IMR-90 (cell line): ENCODE results near the gene ARL10. TPM values are rescaled to one million over a fixed set of nuclear protein-coding genes. Genes with fewer than 3 reads are reported as not detected.

Source experiments
- ATAC-seq: fragments of 200-7000 bp; cut with Tn5 transposase; 2 replicates; pipeline ENCODE4 v1.9.1; 2020; ENCODE audit warnings: low read depth, mild to moderate bottlenecking, moderate library complexity
- BruUV-seq: library from RNA; stranded (reverse); fragments of 400-500 nt; replicated peaks from 2 replicates; lab custom pipeline; 2021; lab: Mats Ljungman, UMichigan
- CTCF ChIA-PET: fragments of 300-600 bp; formaldehyde crosslinking; extraction: SDS; loops from one replicate; lab custom pipeline; 2021; ENCODE audit warnings: antibody characterized with exemption; lab: Yijun Ruan, JAX
- POLR2A ChIA-PET: fragments of 300-600 bp; sonication (Branson Sonifier 250); formaldehyde crosslinking; loops from one replicate; lab custom pipeline; 2022; ENCODE audit warnings: antibody characterized with exemption; ENCODE audit not compliant: unreplicated experiment; lab: Charles Lee
- DNase-seq: peaks from one replicate; pipeline ENCODE4 v3.0.0; 2013
- H2AFZ ChIP-seq: replicated peaks from 2 replicates; pipeline ENCODE3; 2013; ENCODE audit warnings: low read length, mild to moderate bottlenecking; ENCODE audit not compliant: poor library complexity
- H2AK5ac ChIP-seq: 2 replicates; pipeline ENCODE4 v1.6.1; 2013; ENCODE audit warnings: low read depth, low read length, inconsistent platforms
- H2AK9ac ChIP-seq: replicated peaks from 2 replicates; pipeline ENCODE3; 2013; ENCODE audit warnings: mild to moderate bottlenecking, low read depth, low read length, moderate library complexity; ENCODE audit not compliant: poor library complexity
- H2BK120ac ChIP-seq: 2 replicates; pipeline ENCODE4 v1.6.1; 2013; ENCODE audit warnings: low read depth, low read length, inconsistent platforms
- H2BK15ac ChIP-seq: 3 replicates; pipeline ENCODE4 v1.6.1; 2013; ENCODE audit warnings: low read depth, low read length, inconsistent platforms
- H2BK20ac ChIP-seq: 2 replicates; pipeline ENCODE4 v1.6.1; 2013; ENCODE audit warnings: low read depth, mild to moderate bottlenecking, inconsistent platforms, low read length, moderate library complexity
- H2BK5ac ChIP-seq: 2 replicates; pipeline ENCODE4 v1.6.1; 2013; ENCODE audit warnings: mild to moderate bottlenecking, low read depth, low read length, inconsistent platforms; ENCODE audit not compliant: poor library complexity, severe bottlenecking
- H3K14ac ChIP-seq: replicated peaks from 2 replicates; pipeline ENCODE4 v1.6.1; 2013; ENCODE audit warnings: low read depth, low read length, inconsistent platforms
- H3K18ac ChIP-seq: 2 replicates; pipeline ENCODE4 v1.6.1; 2013; ENCODE audit warnings: low read depth, low read length, control low read depth
- H3K23ac ChIP-seq: 2 replicates; pipeline ENCODE4 v1.6.1; 2013; ENCODE audit warnings: low read depth, low read length, inconsistent platforms
- H3K27ac ChIP-seq: 2 replicates; pipeline ENCODE4 v1.5.1; 2013; ENCODE audit warnings: mild to moderate bottlenecking, control low read depth, low read length; ENCODE audit not compliant: insufficient read depth
- H3K27me3 ChIP-seq: 2 replicates; pipeline ENCODE4 v1.6.1; 2013; ENCODE audit warnings: low read length; ENCODE audit not compliant: control insufficient read depth, insufficient read depth
- H3K36me3 ChIP-seq: 2 replicates; pipeline ENCODE4 v1.6.1; 2013; ENCODE audit warnings: low read length, mixed read lengths; ENCODE audit not compliant: control insufficient read depth, insufficient read depth
- H3K4ac ChIP-seq: 2 replicates; pipeline ENCODE4 v1.6.1; 2013; ENCODE audit warnings: low read depth, low read length, inconsistent platforms
- H3K4me1 ChIP-seq: 2 replicates; pipeline ENCODE4 v1.6.1; 2013; ENCODE audit warnings: low read length, mixed read lengths; ENCODE audit not compliant: control insufficient read depth, insufficient read depth
- H3K4me2 ChIP-seq: 2 replicates; pipeline ENCODE4 v1.6.1; 2013; ENCODE audit warnings: low read depth, mild to moderate bottlenecking, control low read depth, low read length, moderate library complexity
- H3K4me3 ChIP-seq: 2 replicates; pipeline ENCODE4 v1.5.1; 2013; ENCODE audit warnings: low read depth, mild to moderate bottlenecking, control low read depth, low read length, moderate library complexity; ENCODE audit not compliant: insufficient read depth
- H3K56ac ChIP-seq: 2 replicates; pipeline ENCODE4 v1.6.1; 2013; ENCODE audit warnings: low read length, inconsistent platforms; ENCODE audit not compliant: insufficient read depth; ENCODE audit errors: extremely low read depth
- H3K79me1 ChIP-seq, 2 experiments: 2 replicates each; pipeline ENCODE4 v1.6.1; 2013; ENCODE audit warnings: low read length in 2 of 2, inconsistent platforms in 1 of 2, low read depth in 1 of 2
- H3K9ac ChIP-seq: 2 replicates; pipeline ENCODE4 v1.6.1; 2013; ENCODE audit warnings: low read depth, low read length, control low read depth
- H3K9me1 ChIP-seq: 2 replicates; pipeline ENCODE4 v1.6.1; 2013; ENCODE audit warnings: low read length, inconsistent platforms; ENCODE audit not compliant: insufficient read depth
- H3K9me3 ChIP-seq: 2 replicates; pipeline ENCODE4 v1.6.1; 2013; ENCODE audit warnings: low read length; ENCODE audit not compliant: control insufficient read depth, insufficient read depth
- H4K20me1 ChIP-seq: 2 replicates; pipeline ENCODE4 v1.6.1; 2013; ENCODE audit warnings: low read length, inconsistent platforms; ENCODE audit not compliant: insufficient read depth
- H4K5ac ChIP-seq: 2 replicates; pipeline ENCODE4 v1.6.1; 2013; ENCODE audit warnings: mild to moderate bottlenecking, low read depth, low read length, control low read depth
- H4K8ac ChIP-seq, 2 experiments: 2 replicates each; pipeline ENCODE4 v1.6.1; 2013; ENCODE audit warnings: low read depth in 2 of 2, low read length in 2 of 2, control low read depth in 1 of 2, inconsistent platforms in 1 of 2
- H4K91ac ChIP-seq: 2 replicates; pipeline ENCODE4 v1.6.1; 2013; ENCODE audit warnings: low read depth, low read length, inconsistent platforms; ENCODE audit not compliant: insufficient read depth
- BHLHE40 ChIP-seq: fragments of 150-350 bp; IDR thresholded peaks from 2 replicates; pipeline ENCODE4 v1.6.1; 2016; ENCODE audit warnings: mild to moderate bottlenecking, low read depth, low read length
- CEBPB ChIP-seq: IDR thresholded peaks from 2 replicates; pipeline ENCODE4 v1.6.1; 2012; ENCODE audit warnings: low read depth, low read length, improper control_type of control experiment
- CHD1 ChIP-seq: IDR thresholded peaks from 2 replicates; pipeline ENCODE4 v1.6.1; 2012; ENCODE audit warnings: low read depth, low read length, improper control_type of control experiment
- CTCF ChIP-seq: conservative IDR thresholded peaks from 2 replicates; pipeline ENCODE4 v1.5.1; 2012; ENCODE audit warnings: mild to moderate bottlenecking, low read depth, low read length, improper control_type of control experiment
- FOS ChIP-seq: fragments of 150-350 bp; IDR thresholded peaks from 2 replicates; pipeline ENCODE4 v1.6.1; 2016; ENCODE audit warnings: low read depth, low read length
- MAFK ChIP-seq: IDR thresholded peaks from 2 replicates; pipeline ENCODE4 v1.6.1; 2012; ENCODE audit warnings: low read depth, low read length, improper control_type of control experiment
- MAZ ChIP-seq: IDR thresholded peaks from 2 replicates; pipeline ENCODE4 v1.6.1; 2012; ENCODE audit warnings: low read depth, mild to moderate bottlenecking, low read length, improper control_type of control experiment, moderate library complexity, borderline replicate concordance
- MXI1 ChIP-seq: IDR thresholded peaks from 2 replicates; pipeline ENCODE4 v1.6.1; 2012; ENCODE audit warnings: low read depth, mild to moderate bottlenecking, low read length, moderate library complexity, borderline replicate concordance
- NFE2L2 ChIP-seq: fragments of 150-350 bp; IDR thresholded peaks from 2 replicates; pipeline ENCODE4 v1.6.1; 2016; ENCODE audit warnings: low read depth, mild to moderate bottlenecking, low read length
- POLR2A ChIP-seq: IDR thresholded peaks from 2 replicates; pipeline ENCODE4 v1.6.1; 2012; ENCODE audit warnings: mild to moderate bottlenecking, low read depth, low read length
- RAD21 ChIP-seq: IDR thresholded peaks from 2 replicates; pipeline ENCODE4 v1.6.1; 2012; ENCODE audit warnings: low read length, improper control_type of control experiment
- RCOR1 ChIP-seq: IDR thresholded peaks from 2 replicates; pipeline ENCODE4 v1.6.1; 2012; ENCODE audit warnings: mild to moderate bottlenecking, low read length, improper control_type of control experiment; ENCODE audit not compliant: insufficient replicate concordance
- RFX5 ChIP-seq: IDR thresholded peaks from 2 replicates; pipeline ENCODE4 v1.8.0; 2012; ENCODE audit warnings: low read depth, mild to moderate bottlenecking, low read length, moderate library complexity
- SMC3 ChIP-seq: fragments of 150-350 bp; IDR thresholded peaks from 2 replicates; pipeline ENCODE4 v1.6.1; 2016; ENCODE audit warnings: low read depth, mild to moderate bottlenecking, antibody characterized with exemption, low read length, moderate library complexity
- WGBS, 2 experiments: methylation state at CpG; one replicate each; pipeline versions ENCODE4 v1.1.5 to v1.1.7; 2013; ENCODE audit warnings: missing lambda C conversion rate in 2 of 2; ENCODE audit not compliant: insufficient read length in 1 of 2; ENCODE audit errors: extremely low coverage in 2 of 2; 5-methylcytosine and 5-hydroxymethylcytosine counted together
- dilution Hi-C: fragments of 300-500 bp; cut with HindIII; formaldehyde crosslinking; loops from one replicate; pipeline ENCODE4 v1.14.3; 2018; ENCODE audit warnings: low sequenced_read_pairs; ENCODE audit not compliant: unreplicated experiment
- in situ Hi-C: fragments of 300-500 bp; cut with MboI; formaldehyde crosslinking; loops from 3 replicates; pipeline ENCODE4 v1.14.3; 2019; ENCODE audit warnings: low sequenced_read_pairs, inconsistent platforms, mixed read lengths
- intact Hi-C: fragments of 100-400 bp; cut with micrococcal nuclease; formaldehyde crosslinking; loops from 2 replicates; pipeline ENCODE4 v1.10.0; 2022
- polyA plus RNA-seq, 3 experiments: library from polyadenylated mRNA; depleted of rRNA; stranded (reverse); fragments of >200 nt; gene quantifications; 2 replicates each; pipeline ENCODE4 v1.2.3, GENCODE V29; 2012; ENCODE audit warnings: low replicate concordance in 1 of 3
- total RNA-seq: library from RNA; depleted of rRNA; stranded (reverse); fragments of >200 nt; gene quantifications from 2 replicates; pipeline ENCODE4 v1.2.3, GENCODE V29; 2012
- TF ChIP-seq, protein P1 (sequence below): fragments of 150-350 bp; IDR thresholded peaks from 2 replicates; pipeline ENCODE4 v1.6.1; 2017; ENCODE audit warnings: mild to moderate bottlenecking, antibody characterized with exemption, low read length, low read depth
- TF ChIP-seq, protein P2 (sequence below): fragments of 150-350 bp; IDR thresholded peaks from 2 replicates; pipeline ENCODE4 v1.6.1; 2016; ENCODE audit warnings: low read depth, mild to moderate bottlenecking, low read length, moderate library complexity, borderline replicate concordance

Gene ARL10
- total and polyA plus RNA-seq, 2 of the 4 experiments (the other 2 are of a cell fraction), result 3.6 to 6.0 TPM

GRCh38 chr5:176386491-176386890, 21.2 kb downstream of the ARL10 start:
- in situ Hi-C loops (no loop called here), dilution Hi-C loops (no loop called here), intact Hi-C loops (no loop called here)
- no peak overlapping the region for H3K14ac ChIP-seq
- H2BK5ac ChIP-seq, result no peak overlapping the region
- H2BK20ac ChIP-seq, result no peak overlapping the region
- H3K36me3 ChIP-seq, result peaks cover 40% of the 10 kb centered on the region
- no peak overlapping the region for H3K4me2 ChIP-seq
- no peak overlapping the region for H2BK120ac ChIP-seq
- ATAC-seq, result no peak
- no peak overlapping the region for H2AFZ ChIP-seq
- H3K4me1 ChIP-seq, result no peaks in the 10 kb centered on the region
- peaks cover 9 to 49% of the 10 kb centered on the region in 2 experiments; a peak in 3 of 4 replicates for H3K79me1 ChIP-seq
- no TSS peak for BruUV-seq
- no peak overlapping the region for H3K27ac ChIP-seq
- H4K91ac ChIP-seq, result no peak overlapping the region
- no peak overlapping the region for H3K56ac ChIP-seq
- H2AK5ac ChIP-seq, result no peak overlapping the region
- H3K23ac ChIP-seq, result no peak overlapping the region
- H3K9me3 ChIP-seq, result no peaks in the 10 kb centered on the region
- H2BK15ac ChIP-seq, result no peak overlapping the region
- H4K20me1 ChIP-seq, result peaks cover 3% of the 10 kb centered on the region; the same call in 1 of the 2 replicates
- H3K9ac ChIP-seq, result no peak overlapping the region
- no peak overlapping the region for H4K8ac ChIP-seq
- ChIA-PET POLR2A (no interaction called here), CTCF (interaction anchor here (0.6 kb wide), 1 partner anchor 28 kb away, joined by 4 read pairs; no protein-coding TSS in a partner anchor)
- no CpG with 5 or more reads among the region's 1 CpG for WGBS, 2 experiments
- H3K4me3 ChIP-seq, result no peak overlapping the region
- H3K4ac ChIP-seq, result no peak overlapping the region
- H4K5ac ChIP-seq, result no peak overlapping the region
- no peak for DNase-seq
- H2AK9ac ChIP-seq, result no peak overlapping the region
- TF ChIP-seq SMC3, result no peak
- TF ChIP-seq BHLHE40, result no peak
- TF ChIP-seq NFE2L2, result no peak
- TF ChIP-seq POLR2A, result no peak
- no peak for TF ChIP-seq FOS
- TF ChIP-seq MAFK, result no peak
- TF ChIP-seq, protein P1, sequence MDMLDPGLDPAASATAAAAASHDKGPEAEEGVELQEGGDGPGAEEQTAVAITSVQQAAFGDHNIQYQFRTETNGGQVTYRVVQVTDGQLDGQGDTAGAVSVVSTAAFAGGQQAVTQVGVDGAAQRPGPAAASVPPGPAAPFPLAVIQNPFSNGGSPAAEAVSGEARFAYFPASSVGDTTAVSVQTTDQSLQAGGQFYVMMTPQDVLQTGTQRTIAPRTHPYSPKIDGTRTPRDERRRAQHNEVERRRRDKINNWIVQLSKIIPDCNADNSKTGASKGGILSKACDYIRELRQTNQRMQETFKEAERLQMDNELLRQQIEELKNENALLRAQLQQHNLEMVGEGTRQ, result no peak
- TF ChIP-seq RFX5, result no peak
- TF ChIP-seq, protein P2, sequence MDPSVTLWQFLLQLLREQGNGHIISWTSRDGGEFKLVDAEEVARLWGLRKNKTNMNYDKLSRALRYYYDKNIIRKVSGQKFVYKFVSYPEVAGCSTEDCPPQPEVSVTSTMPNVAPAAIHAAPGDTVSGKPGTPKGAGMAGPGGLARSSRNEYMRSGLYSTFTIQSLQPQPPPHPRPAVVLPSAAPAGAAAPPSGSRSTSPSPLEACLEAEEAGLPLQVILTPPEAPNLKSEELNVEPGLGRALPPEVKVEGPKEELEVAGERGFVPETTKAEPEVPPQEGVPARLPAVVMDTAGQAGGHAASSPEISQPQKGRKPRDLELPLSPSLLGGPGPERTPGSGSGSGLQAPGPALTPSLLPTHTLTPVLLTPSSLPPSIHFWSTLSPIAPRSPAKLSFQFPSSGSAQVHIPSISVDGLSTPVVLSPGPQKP, result no peak
- TF ChIP-seq RAD21, result no peak
- TF ChIP-seq RCOR1, result no peak
- no peak for TF ChIP-seq CTCF
- no peak for TF ChIP-seq MXI1
- TF ChIP-seq CHD1, result no peak
- TF ChIP-seq MAZ, result no peak
- no peak for TF ChIP-seq CEBPB
- H3K18ac ChIP-seq, result no peak overlapping the region
- no peaks in the 10 kb centered on the region; the same call in 1 of the 2 replicates for H3K9me1 ChIP-seq
- H3K27me3 ChIP-seq, result no peaks in the 10 kb centered on the region
